Kidney (tissue), 14 donors: ENCODE data around the gene GLS. TPM values are rescaled to one million over a fixed set of nuclear protein-coding genes. Genes with fewer than 3 reads are reported as not detected.

Source experiments
- DNase-seq, 5 donors: peaks; one replicate each; pipeline ENCODE4 v3.0.0-alpha.2; 2013 to 2020
- FAIRE-seq: peaks from 2 replicates; lab custom pipeline; 2012; peaks lifted over from hg19 to GRCh38; lab: Jason Lieb, UNC
- H3K27ac ChIP-seq, 2 donors: one replicate each; pipeline ENCODE4 v1.7.0; 2013; ENCODE audit warnings: low read depth in 2 of 2, low read length in 2 of 2, inconsistent platforms in 1 of 2
- H3K27me3 ChIP-seq: one replicate; pipeline ENCODE4 v1.7.1; 2013; ENCODE audit warnings: low read length, inconsistent platforms; ENCODE audit not compliant: control insufficient read depth, insufficient read depth
- H3K36me3 ChIP-seq, 3 donors: one replicate each; pipeline versions ENCODE4 v1.7.0 to v1.7.1; 2013; ENCODE audit warnings: low read length in 3 of 3, control low read depth in 1 of 3, inconsistent platforms in 1 of 3; ENCODE audit not compliant: insufficient read depth in 3 of 3, control insufficient read depth in 2 of 3
- H3K4me1 ChIP-seq, 3 donors: one replicate each; pipeline versions ENCODE4 v1.7.0 to v1.7.1; 2013; ENCODE audit warnings: low read length in 3 of 3, inconsistent platforms in 1 of 3, low read depth in 1 of 3; ENCODE audit not compliant: control insufficient read depth in 2 of 3, insufficient read depth in 2 of 3
- H3K4me3 ChIP-seq, 3 donors: one replicate each; pipeline versions ENCODE4 v1.7.0 to v1.8.1; 2013; ENCODE audit warnings: low read length in 3 of 3, control low read depth in 1 of 3, inconsistent platforms in 1 of 3
- H3K9ac ChIP-seq, 3 donors: one replicate each; pipeline versions ENCODE4 v1.7.0 to v1.7.1; 2013; ENCODE audit warnings: low read length in 3 of 3, control low read depth in 1 of 3, inconsistent platforms in 1 of 3
- H3K9me3 ChIP-seq, 3 donors: one replicate each; pipeline versions ENCODE4 v1.7.0 to v1.7.1; 2013; ENCODE audit warnings: low read length in 3 of 3, control low read depth in 1 of 3, inconsistent platforms in 1 of 3; ENCODE audit not compliant: control insufficient read depth in 2 of 3, insufficient read depth in 1 of 3
- intact Hi-C: fragments of 100-400 bp; cut with DNase I; formaldehyde crosslinking; loops from one replicate; pipeline ENCODE4 v1.11.1; 2022
- polyA plus RNA-seq: library from polyadenylated mRNA; stranded (reverse); fragments of 350-450 nt; fragmentation: Illumina TruSeq; extraction: RNeasy Lipid Tissue Mini Kit (QIAGEN cat#74804); gene quantifications from one replicate; pipeline ENCODE4 v1.2.3, GENCODE V29; 2014; ENCODE audit warnings: low read depth, low replicate concordance; ENCODE audit not compliant: insufficient read depth
- total RNA-seq: library from RNA; stranded (reverse); fragmentation: NEBNext Ultra II Directional; extraction: Animal tissue kit (Norgen Biotek cat#: 25700); gene quantifications from one replicate; pipeline ENCODE4 v1.2.1, GENCODE V29; 2021
- TF ChIP-seq, protein P1 (sequence below): IDR thresholded peaks from 3 replicates; pipeline ENCODE4 v1.5.1; 2012; ENCODE audit warnings: mild to moderate bottlenecking, moderate library complexity, borderline replicate concordance; ENCODE audit not compliant: insufficient read depth; ENCODE audit errors: extremely low read depth
- donor health status: control.
- donor health status: control.
- donor health status: control.
- donor health status: control.
- donor health status: control.
- donor health status: DM: yes; HTN: yes; CAD: no.
- donor health status: Normal renal cell carcinoma (clear cell type).

Gene GLS
- total and polyA plus RNA-seq, 2 donors from 2014 or later = 196 to 230 TPM

DNA sequence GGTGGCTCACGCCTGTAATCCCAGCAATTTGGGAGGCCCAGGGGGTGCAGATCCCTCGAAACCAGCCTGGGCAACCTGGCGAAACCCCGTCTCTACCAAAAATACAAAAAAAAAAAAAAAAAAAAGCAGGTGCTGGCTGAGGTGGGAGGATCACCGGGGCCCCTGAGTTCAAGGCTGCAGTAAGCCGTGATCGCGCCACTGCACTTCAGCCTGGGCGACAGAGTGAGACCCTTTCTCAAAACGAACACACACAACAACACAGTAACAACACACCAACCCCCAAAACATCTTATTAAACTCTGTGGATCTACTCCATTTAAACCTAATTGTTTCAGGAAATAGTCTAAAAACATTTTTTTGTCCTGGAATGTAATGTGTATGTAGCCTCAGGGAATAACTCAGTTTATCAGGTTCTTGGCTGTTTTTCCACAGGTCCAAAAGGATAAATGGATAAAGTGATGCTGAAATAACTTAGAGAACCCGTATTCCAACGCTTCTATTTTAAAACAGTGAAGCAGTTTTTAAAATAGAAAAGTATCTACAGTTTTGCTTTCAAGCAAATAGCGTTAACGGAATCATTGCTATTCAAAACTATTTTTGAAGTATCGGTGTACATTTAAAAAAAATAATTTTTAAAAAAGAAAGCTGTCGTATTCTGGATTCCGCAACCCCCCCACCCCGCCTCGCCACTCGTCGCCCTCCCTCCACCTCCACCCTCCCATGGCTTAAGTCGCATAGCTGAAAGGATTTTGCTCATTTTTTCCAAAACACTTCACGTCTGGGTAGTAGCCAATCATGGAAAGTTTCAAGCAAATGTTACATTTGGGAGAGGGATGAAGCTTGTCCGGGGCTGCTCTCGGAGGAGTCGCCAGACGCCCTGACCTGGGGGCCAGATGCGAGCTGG, 895 bp upstream of the GLS start:
- no peak for FAIRE-seq
- H3K4me3 ChIP-seq = peak overlapping the region; percentile 72 to 82 (median 80)
- TF ChIP-seq, protein P1, sequence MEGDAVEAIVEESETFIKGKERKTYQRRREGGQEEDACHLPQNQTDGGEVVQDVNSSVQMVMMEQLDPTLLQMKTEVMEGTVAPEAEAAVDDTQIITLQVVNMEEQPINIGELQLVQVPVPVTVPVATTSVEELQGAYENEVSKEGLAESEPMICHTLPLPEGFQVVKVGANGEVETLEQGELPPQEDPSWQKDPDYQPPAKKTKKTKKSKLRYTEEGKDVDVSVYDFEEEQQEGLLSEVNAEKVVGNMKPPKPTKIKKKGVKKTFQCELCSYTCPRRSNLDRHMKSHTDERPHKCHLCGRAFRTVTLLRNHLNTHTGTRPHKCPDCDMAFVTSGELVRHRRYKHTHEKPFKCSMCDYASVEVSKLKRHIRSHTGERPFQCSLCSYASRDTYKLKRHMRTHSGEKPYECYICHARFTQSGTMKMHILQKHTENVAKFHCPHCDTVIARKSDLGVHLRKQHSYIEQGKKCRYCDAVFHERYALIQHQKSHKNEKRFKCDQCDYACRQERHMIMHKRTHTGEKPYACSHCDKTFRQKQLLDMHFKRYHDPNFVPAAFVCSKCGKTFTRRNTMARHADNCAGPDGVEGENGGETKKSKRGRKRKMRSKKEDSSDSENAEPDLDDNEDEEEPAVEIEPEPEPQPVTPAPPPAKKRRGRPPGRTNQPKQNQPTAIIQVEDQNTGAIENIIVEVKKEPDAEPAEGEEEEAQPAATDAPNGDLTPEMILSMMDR = no peak
- peak in 3 of 5 donors; percentile 49 to 62 (median 51) for DNase-seq
- H3K27ac ChIP-seq = peak overlapping the region; percentile 96 to 99
- peak overlapping the region; percentile 64 to 84 (median 78) for H3K9ac ChIP-seq
- peaks cover 0 to 6% (median 0%) of the 10 kb centered on the region in 3 donors for H3K36me3 ChIP-seq
- H3K27me3 ChIP-seq = no peaks in the 10 kb centered on the region
- no peaks in the 10 kb centered on the region for H3K4me1 ChIP-seq
- intact Hi-C loops = no loop called here
- H3K9me3 ChIP-seq = no peaks in the 10 kb centered on the region

DNA sequence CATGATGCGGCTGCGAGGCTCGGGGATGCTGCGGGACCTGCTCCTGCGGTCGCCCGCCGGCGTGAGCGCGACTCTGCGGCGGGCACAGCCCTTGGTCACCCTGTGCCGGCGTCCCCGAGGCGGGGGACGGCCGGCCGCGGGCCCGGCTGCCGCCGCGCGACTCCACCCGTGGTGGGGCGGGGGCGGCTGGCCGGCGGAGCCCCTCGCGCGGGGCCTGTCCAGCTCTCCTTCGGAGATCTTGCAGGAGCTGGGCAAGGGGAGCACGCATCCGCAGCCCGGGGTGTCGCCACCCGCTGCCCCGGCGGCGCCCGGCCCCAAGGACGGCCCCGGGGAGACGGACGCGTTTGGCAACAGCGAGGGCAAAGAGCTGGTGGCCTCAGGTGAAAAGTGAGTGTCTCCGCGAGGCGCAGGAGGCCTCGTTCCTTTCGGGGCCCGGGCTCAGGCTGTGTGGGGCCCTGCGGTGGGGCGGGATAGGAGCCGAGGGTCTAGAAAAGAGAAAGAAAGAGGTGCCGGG, 520 bp downstream of the GLS start:
- Histone ChIP-seq H3K4me1 (no peaks in the 10 kb centered on the region), H3K36me3 (peaks cover 0 to 6% (median 0%) of the 10 kb centered on the region in 3 donors), H3K9me3 (no peaks in the 10 kb centered on the region), H3K4me3 (peak overlapping the region; percentile 72 to 97 (median 93)), H3K27me3 (no peaks in the 10 kb centered on the region), H3K27ac (peak overlapping the region; percentile 93 to 94), H3K9ac (peak overlapping the region; percentile 28 to 89 (median 77))
- no peak for DNase-seq
- TF ChIP-seq, protein P1 = no peak
- FAIRE-seq = no peak
- intact Hi-C loops = no loop called here

DNA sequence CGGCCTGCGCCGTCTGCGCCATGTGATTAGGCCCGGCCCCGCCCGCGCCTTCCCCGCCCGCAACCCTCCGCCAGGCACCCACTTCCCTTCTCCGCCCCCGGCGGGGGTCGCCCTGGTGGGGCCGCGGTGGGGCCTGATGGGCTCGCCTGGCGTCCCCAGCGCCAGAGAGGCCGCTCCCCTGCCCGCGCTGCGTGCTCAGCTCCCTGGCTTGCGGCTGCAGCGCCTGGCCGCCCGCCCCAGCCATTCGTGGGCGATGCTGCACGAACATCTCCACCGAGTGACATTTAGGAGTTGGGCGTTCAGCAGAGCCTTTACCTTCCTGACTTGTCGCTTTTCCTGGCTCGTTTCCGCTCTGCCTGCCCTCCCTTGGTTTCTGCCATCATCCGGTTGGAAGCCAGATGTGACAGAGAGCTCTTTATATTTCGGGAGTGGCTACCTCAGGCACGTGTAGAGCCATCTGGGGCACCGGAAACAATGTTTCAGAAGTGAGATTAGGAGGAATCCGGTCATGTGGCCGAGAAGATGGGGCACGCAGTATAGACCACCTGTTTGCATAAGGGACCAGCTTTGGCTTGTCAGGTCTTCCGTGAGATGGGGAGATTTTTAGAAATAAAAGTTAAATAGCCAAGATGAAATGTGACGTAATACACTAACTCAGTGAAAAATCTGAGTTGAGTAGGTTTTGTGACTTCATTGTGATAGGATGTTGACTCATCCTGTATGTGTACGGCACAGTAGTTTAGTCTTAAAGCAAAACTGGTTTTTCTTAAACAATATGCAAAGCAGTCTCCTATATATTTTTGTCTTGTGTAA, 1.2 kb downstream of the GLS start:
- Histone ChIP-seq H3K9me3 (no peaks in the 10 kb centered on the region), H3K4me1 (no peaks in the 10 kb centered on the region), H3K4me3 (peak overlapping the region; percentile 72 to 97 (median 93)), H3K27ac (peak overlapping the region; percentile 93 to 94), H3K36me3 (peaks cover 0 to 6% (median 0%) of the 10 kb centered on the region in 3 donors), H3K27me3 (no peaks in the 10 kb centered on the region), H3K9ac (peak overlapping the region; percentile 70 to 89 (median 77))
- FAIRE-seq (no peak), DNase-seq (peak; percentile 71 to 88 (median 83))
- TF ChIP-seq, protein P1 = no peak
- intact Hi-C loops = no loop called here
